ENCODE measurements around the gene WWC1. TPM values are rescaled to one million over a fixed set of nuclear protein-coding genes. Genes with fewer than 3 reads are reported as not detected.

Gene WWC1
- total RNA-seq, 1 experiment from 2014 or later, result 190 TPM

DNA sequence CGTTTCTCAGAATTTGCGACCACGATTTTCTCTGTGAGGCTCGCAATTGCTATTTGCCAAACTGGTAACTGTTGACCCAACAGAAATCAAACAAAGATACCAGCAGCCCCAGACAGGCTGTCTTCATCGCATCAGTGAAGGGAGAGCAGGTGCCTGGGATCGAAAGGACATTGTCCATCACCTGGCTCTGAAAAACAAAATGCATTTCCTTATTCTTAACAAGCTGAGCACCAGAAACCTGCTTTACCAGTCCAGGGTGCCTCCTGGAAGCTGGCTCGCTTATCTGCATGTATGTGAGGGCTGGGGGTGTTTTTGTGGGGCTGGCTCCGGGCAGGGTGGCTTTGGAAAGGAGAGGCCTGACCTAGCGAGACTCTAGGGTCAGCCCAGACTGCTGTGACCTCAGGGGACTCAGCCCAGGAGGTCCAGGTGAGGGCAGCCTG lies 24.7 kb downstream of the WWC1 start:
- BruUV-seq (replicated peaks), result no TSS peak
- intact Hi-C loops (cut with micrococcal nuclease; ENCODE audit: unreplicated experiment), result loop anchor here (1.0 to 2.0 kb wide), 4 partner anchors 15 to 85 kb away; no protein-coding TSS in a partner anchor
- DNase-seq, result peak; percentile 85
- H3K9me3 Mint-ChIP-seq (ENCODE audit: low read depth, unreplicated experiment), result no peaks in the 10 kb centered on the region
- peak overlapping the region; percentile 82 for H3K27ac Mint-ChIP-seq (ENCODE audit: unreplicated experiment)
- H3K27me3 Mint-ChIP-seq (ENCODE audit: unreplicated experiment), result no peaks in the 10 kb centered on the region
- peaks cover 64% of the 10 kb centered on the region for H3K36me3 Mint-ChIP-seq (ENCODE audit: insufficient read depth, unreplicated experiment)
- H3K4me3 Mint-ChIP-seq (ENCODE audit: low read depth, unreplicated experiment), result peak overlapping the region; percentile 66
- CTCF ChIA-PET, result interaction anchor here (1.5 to 7.3 kb wide), 8 partner anchors 10 to 48 kb away, joined by 8 to 75 read pairs (median 16); partner anchors contain the start of gene WWC1
- TF ChIP-seq, protein P1, sequence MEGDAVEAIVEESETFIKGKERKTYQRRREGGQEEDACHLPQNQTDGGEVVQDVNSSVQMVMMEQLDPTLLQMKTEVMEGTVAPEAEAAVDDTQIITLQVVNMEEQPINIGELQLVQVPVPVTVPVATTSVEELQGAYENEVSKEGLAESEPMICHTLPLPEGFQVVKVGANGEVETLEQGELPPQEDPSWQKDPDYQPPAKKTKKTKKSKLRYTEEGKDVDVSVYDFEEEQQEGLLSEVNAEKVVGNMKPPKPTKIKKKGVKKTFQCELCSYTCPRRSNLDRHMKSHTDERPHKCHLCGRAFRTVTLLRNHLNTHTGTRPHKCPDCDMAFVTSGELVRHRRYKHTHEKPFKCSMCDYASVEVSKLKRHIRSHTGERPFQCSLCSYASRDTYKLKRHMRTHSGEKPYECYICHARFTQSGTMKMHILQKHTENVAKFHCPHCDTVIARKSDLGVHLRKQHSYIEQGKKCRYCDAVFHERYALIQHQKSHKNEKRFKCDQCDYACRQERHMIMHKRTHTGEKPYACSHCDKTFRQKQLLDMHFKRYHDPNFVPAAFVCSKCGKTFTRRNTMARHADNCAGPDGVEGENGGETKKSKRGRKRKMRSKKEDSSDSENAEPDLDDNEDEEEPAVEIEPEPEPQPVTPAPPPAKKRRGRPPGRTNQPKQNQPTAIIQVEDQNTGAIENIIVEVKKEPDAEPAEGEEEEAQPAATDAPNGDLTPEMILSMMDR (IDR thresholded peaks at IDR 0.05; ENCODE audit: unreplicated experiment), result no peak
- peaks cover 71% of the 10 kb centered on the region for H3K4me1 Mint-ChIP-seq (ENCODE audit: low read depth, unreplicated experiment)

DNA sequence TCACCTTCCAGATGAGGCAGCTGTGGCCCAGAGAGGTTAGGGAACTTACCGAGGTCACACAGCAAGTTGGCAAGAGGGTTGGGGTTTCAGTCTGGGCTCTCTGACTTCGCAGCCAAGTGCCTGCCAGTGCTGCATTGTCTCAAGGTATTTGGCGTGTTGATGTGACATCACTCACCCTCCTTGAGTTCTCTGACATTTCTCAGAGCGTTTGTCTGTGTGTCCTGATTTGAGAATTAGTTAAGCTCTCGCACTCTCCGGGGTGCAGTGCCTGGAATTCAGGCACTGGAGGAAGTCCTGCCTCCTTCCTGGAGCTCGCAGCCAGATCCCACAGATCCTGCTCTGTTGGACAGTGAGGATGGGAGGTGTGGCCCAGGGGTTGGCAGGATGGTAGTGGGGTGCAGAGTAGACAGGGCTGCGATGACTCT lies 25.7 kb downstream of the WWC1 start:
- Mint-ChIP-seq H3K4me3 (ENCODE audit: low read depth, unreplicated experiment) (peak overlapping the region; percentile 66), H3K9me3 (ENCODE audit: low read depth, unreplicated experiment) (no peaks in the 10 kb centered on the region), H3K27ac (ENCODE audit: unreplicated experiment) (peak overlapping the region; percentile 82), H3K4me1 (ENCODE audit: low read depth, unreplicated experiment) (peaks cover 76% of the 10 kb centered on the region), H3K36me3 (ENCODE audit: insufficient read depth, unreplicated experiment) (peaks cover 68% of the 10 kb centered on the region), H3K27me3 (ENCODE audit: unreplicated experiment) (no peaks in the 10 kb centered on the region)
- TF ChIP-seq, protein P1 (IDR thresholded peaks at IDR 0.05; ENCODE audit: unreplicated experiment), result no peak
- DNase-seq, result no peak
- CTCF ChIA-PET, result interaction anchor here (1.0 to 7.3 kb wide), 8 partner anchors 10 to 48 kb away, joined by 3 to 75 read pairs (median 9); partner anchors contain the start of gene WWC1
- TSS peak; percentile 6 for BruUV-seq (replicated peaks)
- intact Hi-C loops (cut with micrococcal nuclease; ENCODE audit: unreplicated experiment), result loop anchor here (1.0 to 2.0 kb wide), 2 partner anchors 8 to 84 kb away; no protein-coding TSS in a partner anchor

DNA sequence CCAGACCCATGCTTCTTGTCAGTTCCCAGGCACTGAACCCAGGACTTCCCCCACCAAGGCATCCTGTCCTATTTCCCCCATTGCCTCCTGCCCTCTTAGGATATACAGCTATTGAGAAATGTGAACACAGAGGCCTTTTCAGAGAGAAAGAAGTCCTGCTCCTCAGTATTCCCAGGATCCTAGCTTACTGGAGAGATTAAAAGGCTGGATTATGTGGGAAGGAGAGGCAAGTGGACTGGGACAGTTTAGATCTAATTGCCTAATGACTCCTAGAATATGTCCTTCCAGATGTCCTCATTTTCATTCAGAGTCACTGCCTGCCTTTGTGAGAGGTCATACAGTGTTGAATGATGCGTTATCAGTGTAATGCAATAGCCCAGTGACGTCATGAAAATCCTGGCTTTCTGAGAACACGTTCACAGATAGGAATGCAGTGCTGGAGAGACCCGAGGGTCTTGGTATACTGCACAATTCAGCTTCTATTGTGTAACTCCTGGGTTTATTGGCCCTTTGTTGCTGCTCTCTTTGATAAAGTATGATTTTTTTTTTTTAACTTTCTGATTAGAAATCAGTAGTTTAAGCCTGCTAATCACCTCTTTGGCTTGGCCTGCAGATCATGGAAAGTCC lies 26.2 kb downstream of the WWC1 start:
- Mint-ChIP-seq H3K4me1 (ENCODE audit: low read depth, unreplicated experiment) (peaks cover 79% of the 10 kb centered on the region), H3K27ac (ENCODE audit: unreplicated experiment) (peak overlapping the region; percentile 82), H3K36me3 (ENCODE audit: insufficient read depth, unreplicated experiment) (peaks cover 69% of the 10 kb centered on the region), H3K9me3 (ENCODE audit: low read depth, unreplicated experiment) (no peaks in the 10 kb centered on the region), H3K27me3 (ENCODE audit: unreplicated experiment) (no peaks in the 10 kb centered on the region), H3K4me3 (ENCODE audit: low read depth, unreplicated experiment) (peak overlapping the region; percentile 66)
- no TSS peak for BruUV-seq (replicated peaks)
- intact Hi-C loops (cut with micrococcal nuclease; ENCODE audit: unreplicated experiment), result loop anchor here (1.0 to 2.0 kb wide), 2 partner anchors 8 to 83 kb away; no protein-coding TSS in a partner anchor
- CTCF ChIA-PET, result interaction anchor here (1.0 to 7.3 kb wide), 8 partner anchors 10 to 47 kb away, joined by 3 to 75 read pairs (median 9); partner anchors contain the start of gene WWC1
- peak; percentile 77 for DNase-seq
- TF ChIP-seq, protein P1 (IDR thresholded peaks at IDR 0.05; ENCODE audit: unreplicated experiment), result no peak

DNA sequence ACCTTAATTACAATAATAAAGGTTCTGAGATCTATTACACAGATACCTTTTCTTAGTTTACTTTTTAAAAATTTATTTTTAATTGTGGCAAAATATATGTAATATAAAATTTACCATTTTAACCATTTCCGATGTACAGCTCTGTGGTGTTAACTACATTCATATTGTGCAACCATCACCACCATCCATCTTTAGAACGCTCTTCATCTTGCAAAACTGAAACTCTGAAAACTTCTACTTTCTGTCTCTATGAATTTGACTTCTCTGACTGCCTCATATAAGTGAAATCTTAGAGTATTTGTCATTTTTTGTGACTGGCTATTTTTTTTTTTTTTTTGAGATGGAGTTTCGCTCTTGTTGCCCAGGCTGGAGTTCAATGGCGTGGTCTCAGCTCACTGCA lies 26.8 kb downstream of the WWC1 start:
- CTCF ChIA-PET, result interaction anchor here (1.1 to 7.3 kb wide), 4 partner anchors 9 to 26 kb away, joined by 5 to 75 read pairs (median 36); partner anchors contain the start of gene WWC1
- Mint-ChIP-seq H3K27ac (ENCODE audit: unreplicated experiment) (peak overlapping the region; percentile 82), H3K27me3 (ENCODE audit: unreplicated experiment) (no peaks in the 10 kb centered on the region), H3K9me3 (ENCODE audit: low read depth, unreplicated experiment) (no peaks in the 10 kb centered on the region), H3K36me3 (ENCODE audit: insufficient read depth, unreplicated experiment) (peaks cover 75% of the 10 kb centered on the region), H3K4me1 (ENCODE audit: low read depth, unreplicated experiment) (peaks cover 82% of the 10 kb centered on the region), H3K4me3 (ENCODE audit: low read depth, unreplicated experiment) (peak overlapping the region; percentile 66)
- DNase-seq, result no peak
- BruUV-seq (replicated peaks), result no TSS peak
- TF ChIP-seq, protein P1 (IDR thresholded peaks at IDR 0.05; ENCODE audit: unreplicated experiment), result no peak
- intact Hi-C loops (cut with micrococcal nuclease; ENCODE audit: unreplicated experiment), result no loop called here

Data from Calu3 (cell line).